ENCODE results near the gene RNF151.
A peak's percentile ranks its signal among the peaks of the same experiment; 100 is the strongest.
"Not testable (repeated sequence)": the region's sequence is repeated elsewhere in the genome, so short reads cannot be mapped to it uniquely, and the experiment has no call there.

RNF151 gene

DNA sequence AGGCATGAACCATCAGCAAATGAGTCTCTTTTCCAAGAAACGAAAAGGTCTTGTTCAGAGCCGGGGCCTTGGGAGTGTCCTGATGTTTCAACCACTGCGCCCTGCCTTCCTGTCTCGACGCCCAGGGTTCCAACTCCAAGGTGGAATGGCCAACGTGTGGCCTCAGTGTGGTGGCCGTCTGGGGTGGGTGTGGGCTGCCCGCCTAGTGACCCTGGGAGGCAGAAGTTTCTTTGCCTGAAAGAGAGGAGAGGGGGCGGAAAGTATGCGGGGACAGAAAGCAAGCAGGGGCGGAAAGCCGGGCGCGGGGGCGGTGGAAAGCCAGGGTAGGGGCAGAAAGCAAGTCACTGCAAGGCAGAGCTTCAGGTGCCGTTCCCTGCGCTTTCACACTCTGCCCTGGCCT, 27.7 kb upstream of the RNF151 start:
- no peak for DNase-seq (ENCODE audit: low read depth, low spot score)

DNA sequence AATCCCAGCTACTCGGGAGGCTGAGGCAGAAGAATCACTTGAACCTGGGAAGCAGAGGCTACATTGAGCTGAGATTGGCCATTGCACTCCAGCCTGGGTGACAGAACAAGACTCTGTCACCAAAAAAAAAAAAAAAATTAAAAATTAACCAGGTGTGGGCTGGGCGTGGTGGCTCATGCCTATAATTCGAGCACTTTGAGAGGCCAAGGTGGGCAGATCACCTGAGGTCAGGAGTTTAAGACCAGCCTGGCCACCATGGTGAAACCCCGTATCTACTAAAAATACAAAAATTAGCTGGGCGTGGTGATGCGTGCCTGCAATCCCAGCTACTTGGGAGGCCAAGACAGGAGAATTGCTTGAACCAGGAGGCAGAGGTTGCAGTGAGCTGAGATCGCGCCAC, 26.8 kb upstream of the RNF151 start:
- not testable (repeated sequence) for DNase-seq (ENCODE audit: low read depth, low spot score)

DNA sequence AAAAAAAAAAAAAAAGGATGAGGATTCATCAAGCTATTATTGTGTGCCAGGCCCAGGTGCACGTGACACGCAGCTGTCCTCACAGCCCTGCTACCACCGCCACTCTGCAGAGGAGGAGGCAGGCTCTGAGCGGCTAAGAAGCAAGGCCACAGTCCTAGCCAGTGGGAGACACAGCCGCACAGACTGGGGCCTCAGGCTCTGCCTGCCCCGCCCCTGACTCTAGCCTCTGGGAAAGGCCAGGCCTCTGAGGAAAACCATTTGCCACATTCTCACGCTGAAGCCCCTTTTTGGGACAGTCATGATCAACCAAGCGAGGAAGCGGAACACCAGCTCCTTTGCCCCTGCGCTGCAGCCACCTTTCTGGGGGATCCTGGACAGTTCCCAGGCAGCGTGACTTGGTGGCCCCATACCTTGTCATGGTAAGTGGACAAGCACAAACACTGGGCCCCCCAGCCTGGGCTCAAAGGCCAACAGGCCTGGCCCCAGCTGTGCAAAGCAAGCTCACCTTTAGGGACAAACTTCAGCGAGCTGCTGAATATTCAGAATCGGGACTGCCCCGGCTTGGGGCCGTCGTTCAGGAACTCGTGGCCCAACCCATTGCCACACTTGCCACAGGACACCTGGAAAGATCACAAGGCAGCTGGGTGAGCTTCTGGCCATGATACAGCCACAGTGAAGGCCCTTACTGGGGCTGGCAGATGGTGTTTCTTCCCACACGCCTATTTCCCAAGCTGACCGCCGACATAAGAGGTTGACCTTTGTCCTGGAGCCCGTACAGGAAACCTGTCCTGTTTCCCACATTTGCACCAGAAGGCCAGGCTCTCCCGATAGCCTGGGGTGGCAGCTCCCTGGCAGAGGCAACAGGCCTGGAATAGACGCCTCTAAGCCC, 26.1 kb upstream of the RNF151 start:
- DNase-seq (ENCODE audit: low read depth, low spot score) = peak; percentile 58

DNA sequence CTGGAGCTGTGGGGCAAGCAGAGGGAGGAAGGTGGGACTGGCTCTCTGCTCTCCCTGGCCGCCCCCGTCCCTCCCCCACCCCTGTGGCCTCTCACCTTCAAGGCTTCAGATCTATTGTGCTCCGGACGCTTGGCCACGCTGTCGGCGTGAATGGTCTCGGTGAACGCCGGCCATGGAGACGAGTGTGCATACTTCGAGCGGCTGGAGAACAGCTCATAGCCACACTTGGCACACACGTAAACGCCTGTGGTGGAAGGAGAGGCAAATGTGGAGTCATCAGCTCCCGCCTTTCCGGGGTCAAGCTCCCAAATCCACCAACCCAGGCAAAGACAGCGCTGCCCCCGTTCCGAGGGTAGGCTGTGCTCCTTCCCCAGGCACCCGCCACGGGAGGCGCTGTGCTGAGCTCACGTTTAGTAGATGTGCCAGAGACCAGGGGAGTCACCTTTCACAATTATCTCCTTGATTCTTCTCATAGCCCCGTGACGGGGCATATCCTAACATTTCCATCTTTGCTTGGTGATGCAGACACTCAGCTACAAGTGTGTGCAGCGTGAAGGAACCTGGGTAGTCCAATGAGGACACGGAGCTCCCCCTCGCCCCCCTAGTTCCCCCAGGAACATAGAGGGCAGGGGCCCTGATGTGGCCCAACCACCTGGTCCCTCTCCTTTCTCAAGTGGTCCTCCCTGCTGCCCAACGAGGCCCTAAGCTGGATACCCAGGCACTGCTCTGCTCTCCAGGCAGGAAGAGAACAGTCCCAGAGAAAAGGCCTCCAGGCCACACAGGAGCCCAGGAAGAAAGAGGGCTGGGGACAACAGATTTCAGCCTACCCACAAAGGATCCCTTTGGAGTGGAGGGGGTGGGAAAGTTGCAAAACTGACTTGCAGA, 25.3 kb upstream of the RNF151 start:
- peak; percentile 80 for DNase-seq (ENCODE audit: low read depth, low spot score)

DNA sequence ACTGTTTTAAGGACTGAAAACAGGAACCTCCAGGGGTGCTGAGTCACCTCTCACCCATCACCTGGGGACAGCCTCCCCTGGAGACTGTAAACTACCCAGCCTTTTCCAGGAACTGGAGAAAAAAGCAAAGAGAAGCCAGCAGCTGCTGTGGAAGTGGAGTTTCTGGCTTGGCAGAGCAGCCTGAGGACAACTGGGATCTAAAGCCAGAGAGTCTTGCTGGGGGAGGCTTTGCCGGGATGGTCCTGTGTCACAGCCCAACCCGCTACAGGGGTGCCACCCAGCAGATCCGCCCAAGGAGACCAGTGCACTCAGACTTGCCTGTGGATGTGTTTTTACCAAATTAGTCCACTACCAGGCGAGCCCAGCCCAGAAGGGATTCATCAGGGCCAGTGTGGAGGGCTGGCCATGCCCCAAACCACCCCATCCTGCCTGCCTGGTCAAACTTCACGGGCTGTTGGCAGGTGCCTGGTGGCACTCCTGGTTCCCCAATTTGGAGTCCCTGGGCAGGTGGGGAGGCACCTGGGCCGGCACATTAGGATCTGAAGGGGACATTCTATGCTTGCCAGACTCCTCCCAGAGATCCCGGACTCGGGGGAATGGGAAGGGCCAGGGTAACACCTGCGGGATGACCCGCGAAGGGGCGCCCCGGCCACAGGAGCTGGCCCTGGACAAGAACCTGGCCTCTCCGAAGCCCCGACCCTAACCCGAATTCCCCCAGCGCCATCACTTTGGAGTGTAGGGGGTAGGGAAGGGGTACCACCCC, 24.4 kb upstream of the RNF151 start:
- DNase-seq (ENCODE audit: low read depth, low spot score) = peak; percentile 56

DNA sequence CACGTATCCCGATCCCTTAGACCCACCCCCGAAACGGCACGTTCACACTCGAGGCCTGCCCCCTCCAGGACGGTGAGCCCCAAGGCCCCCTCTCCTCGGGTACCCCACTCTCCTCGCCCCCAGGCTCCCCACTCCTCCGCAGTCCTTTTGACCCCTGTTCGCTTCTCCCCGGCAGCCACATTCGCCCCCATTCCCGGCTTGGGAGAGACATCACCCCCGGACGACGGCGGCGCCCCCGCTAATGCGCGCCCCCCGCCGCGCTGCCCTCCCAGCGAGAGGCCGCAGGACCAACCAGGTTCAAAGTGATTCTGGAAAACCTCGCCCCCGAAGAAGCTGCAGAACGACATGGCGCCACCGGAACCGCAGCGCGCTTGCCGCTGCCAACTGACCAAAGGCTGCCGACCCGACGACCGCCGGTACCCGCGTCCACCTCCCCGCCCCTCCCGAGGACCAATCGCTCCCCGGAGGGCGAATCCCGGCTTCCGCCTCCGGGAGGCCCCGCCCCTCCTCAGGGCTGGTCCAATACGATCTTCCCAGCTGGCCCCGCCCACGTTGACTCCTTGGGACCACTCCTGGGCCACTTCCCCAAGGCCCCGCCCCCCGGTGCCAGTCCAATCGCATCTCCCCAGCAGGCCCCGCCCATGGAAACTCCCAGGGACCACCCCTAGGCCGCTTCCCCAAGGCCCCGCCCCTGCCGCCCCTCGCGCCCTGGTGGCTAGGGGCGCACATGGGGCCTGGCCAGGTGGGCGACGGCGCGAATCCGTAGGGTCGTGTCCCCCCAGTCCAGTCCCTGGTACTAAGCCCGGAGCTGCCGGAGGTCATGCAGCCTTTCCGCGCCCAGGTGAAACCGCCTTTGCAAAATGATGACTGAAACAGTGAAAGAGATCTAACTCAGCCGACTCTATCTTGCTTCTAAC, 23.6 kb upstream of the RNF151 start, which contains the start of gene MSRB1:
MSRB1 (minus strand) TSS at position 390 of the 917 bp plus-strand sequence; CDS start at position 347, 43 bp downstream.
- DNase-seq (ENCODE audit: low read depth, low spot score) = peak; percentile 98

DNA sequence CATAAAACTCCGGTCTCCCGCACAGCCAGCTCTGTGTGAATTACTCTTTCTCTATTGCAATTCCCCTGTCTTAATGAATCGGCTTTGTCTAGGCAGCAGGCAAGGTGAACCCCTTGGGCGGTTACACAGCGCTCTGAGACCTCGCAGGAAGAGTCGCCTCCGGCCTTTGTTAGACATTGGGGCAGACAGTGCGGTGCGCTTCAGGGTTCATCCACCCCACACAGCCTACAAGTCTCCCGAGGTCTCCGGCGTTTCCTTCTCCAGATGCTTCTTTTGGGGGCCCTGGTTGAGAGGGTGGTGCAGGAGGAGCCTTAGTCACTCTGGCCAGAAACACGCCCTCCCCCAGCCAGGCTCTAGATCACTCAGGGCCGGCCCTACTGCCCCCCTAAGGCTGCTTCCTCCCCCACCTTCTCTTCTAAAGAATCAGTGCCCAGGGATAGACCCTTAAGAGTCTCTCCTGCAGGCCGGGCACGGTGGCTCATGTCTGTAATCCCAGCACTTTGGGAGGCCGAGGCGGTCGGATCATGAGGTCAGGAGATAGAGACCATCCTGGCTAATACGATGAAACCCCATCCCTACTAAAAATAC, 21.9 kb upstream of the RNF151 start:
- DNase-seq (ENCODE audit: low read depth, low spot score) = no peak

DNA sequence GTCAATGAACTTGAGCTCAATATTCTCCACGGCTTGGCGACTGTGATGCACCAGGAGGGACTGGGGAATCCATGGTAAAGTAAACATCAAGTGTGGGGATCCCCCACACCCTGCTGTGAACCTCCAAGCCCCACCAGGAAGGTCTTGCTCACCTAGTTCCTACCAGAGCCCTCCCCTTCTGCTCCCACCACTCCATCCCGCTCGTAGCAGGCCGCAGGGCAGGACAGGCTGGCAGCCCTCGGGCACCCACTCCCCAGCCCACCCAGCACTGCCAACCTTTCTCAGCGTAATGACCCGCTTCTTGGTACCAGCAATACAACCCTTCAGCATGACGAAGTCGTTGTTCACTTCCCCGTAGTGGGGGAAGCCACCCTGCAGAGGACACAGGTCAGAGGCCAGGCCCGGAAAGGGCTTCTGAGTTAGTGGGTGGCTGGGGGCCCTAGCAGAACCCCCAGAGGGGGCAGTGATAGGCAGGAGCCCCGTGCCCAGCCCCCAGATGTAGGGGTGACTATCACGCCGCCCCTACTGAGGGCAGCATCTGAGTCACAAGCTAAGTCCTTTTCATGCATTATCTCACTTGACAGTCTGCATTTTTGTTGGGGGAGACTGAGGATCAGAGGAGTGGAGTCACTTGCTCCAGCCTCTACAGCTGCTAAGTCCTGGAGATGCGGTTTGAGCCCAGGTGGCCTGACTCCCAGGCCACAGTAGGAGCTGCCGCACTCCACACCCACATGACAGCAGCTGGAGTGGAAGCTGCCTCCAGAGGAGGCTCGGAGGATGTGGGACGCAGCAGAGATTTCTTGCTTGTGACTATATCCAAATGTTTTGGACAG, 20.9 kb upstream of the RNF151 start:
- DNase-seq (ENCODE audit: low read depth, low spot score) = no peak

DNA sequence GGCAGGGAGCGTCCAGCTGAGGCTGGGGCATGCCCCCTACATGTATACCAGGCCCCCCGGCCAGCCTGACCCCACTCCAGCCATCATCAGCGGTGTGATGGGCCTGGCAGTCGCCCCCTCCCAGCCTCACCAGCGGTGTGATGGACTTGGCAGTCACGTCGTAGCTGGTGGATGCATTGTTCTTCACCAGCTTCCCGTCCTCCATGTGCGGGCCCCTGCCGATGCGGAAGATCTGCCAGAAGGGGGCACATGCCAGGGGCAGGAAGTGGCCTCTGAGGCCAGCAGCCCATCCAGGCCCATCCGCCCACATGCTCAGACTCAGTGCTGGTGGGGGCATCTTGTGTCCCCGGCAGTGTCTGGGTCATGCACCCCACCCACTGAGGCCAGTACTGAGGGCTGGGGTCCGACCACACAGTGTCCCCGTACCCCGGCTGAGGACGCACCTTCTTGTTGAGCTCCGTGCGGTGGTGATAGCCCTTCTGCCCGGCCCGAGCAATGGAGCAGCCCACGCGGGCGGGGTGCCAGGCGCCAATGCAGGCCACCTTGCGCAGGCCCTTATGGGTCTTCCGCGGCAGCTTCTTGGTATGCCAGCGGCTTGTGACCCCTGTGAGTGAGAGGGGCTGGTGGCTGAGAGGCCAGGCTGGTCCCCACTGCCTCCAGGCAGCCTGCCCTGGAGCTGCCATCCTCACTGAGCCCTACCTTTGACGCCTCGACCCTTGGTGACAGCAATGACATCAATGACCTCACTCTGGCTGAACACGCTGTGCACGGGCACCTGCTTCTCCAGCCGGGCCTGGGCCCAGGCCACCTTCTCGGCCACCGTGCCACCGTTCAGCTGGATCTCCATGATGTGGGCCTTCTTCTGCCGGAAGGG, 19.9 kb upstream of the RNF151 start:
- DNase-seq (ENCODE audit: low read depth, low spot score) = no peak

DNA sequence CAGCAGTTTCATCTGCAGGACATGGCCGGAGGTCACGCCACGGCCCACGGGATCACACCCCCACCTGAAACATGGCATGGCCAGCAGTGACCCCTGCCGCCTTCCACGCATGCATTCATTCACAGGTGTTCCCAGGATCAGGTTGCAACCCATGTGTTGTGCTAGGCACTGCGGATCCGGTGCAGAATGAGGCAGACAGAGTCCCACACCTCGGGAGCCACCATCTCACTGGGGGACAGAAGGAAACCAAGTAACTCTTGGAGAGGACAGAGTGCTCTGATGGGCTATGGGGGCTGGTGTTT, 19.3 kb upstream of the RNF151 start:
- DNase-seq (ENCODE audit: low read depth, low spot score) = no peak

DNA sequence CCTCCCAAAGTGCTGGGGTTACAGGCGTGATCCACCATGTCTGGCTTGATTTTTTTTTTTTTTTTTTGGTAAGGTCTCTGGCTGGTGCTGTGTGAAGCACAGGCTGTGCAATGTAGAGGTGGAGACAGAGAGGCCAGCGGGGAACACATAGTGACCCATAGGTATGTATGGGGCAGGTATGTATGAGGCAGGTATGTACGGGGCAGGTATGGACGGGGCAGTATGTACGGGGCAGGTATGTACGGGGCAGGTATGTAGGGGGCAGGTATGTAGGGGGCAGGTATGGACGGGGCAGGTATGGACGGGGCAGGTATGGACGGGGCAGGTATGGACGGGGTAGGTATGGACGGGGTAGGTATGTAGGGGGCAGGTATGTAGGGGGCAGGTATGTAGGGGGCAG, 17.1 kb upstream of the RNF151 start:
- no peak for DNase-seq (ENCODE audit: low read depth, low spot score)

DNA sequence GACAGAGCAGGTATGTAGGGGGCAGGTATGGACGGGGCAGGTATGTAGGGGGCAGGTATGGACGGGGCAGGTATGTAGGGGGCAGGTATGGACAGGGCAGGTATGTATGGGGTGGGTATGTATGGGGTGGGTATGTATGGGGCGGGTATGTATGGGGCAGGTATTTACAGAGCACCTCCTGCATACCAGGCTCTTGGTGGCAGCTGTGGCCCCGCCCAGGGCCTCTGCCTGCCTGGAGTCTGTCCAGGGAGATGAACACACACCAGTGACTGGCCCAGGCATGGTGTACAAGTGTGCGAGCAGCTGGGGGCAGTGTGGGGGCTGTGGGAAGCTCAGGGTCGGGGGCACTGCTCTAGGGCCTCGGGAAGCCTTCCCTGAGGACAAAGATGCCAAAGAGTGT, 16.6 kb upstream of the RNF151 start:
- no peak for DNase-seq (ENCODE audit: low read depth, low spot score)

DNA sequence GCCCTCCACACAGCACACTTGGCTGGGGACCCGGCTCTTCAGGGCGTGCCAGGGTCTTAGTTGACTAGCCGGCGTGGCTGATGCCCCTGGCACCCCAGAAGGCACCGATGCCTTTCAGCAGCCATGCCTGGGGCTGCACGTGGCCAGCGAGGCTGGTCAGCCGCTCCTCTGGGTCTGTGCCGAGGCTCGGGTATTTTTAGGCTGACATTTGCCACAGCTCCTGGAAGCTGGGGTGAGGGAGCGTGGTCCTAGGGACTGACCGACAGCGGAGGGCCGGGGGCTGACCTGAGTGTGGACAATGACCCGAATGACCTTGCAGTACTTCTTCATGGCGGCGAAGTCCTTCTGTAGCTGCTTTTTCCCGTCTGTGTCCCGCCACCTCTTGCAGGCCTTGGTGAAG, 16.1 kb upstream of the RNF151 start:
- no peak for DNase-seq (ENCODE audit: low read depth, low spot score)

DNA sequence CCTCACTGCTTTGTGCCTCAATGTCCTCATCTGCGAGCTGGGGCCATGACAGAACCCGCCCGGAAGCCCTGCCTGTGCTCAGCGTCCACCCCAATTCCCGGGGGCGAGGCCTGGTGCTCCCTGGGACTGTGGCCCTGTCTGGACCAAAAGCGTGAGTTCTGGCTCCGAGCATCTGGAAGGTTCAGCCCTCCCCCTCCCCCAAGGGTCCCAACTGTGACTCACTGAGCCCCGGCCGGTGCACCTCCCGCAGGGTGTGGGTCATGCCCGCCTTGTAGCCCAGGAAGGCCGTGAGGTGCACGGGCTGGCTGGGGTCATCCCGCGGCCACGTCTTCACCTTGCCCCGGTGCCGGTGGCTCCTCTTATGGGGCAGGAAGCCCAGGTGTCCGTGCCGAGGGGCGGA, 12.9 kb upstream of the RNF151 start:
- no peak for DNase-seq (ENCODE audit: low read depth, low spot score)

DNA sequence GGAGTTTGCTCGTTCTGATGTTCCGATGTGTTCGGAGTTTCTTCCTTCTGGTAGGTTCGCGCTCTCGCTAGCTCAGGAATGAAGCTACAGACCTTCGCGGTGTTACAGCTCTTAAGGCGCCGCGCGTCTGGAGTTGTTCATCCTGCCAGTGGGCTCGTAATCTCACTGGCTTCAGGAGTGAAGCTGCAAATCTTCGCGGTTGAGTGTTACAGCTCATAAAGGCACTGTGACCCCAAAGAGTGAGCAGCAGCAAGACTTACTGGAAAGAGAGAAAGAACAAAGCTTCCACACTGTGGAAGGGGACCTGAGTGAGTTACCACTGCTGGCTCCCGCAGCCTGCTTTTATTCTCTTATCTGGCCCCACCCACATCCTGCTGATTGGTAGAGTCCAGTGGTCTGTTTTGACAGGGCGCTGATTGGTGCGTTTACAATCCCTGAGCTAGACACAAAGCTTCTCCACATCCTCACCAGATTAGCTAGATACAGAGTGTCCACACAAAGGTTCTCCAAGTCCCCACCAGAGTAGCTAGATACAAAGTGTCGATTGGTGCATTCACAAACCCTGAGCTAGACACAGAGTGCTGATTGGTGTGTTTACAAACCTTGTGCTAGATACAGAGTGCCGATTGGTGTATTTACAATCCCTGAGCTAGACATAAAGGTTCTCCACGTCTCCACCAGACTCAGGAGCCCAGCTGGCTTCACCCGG, 9.1 kb upstream of the RNF151 start:
- DNase-seq (ENCODE audit: low read depth, low spot score) = not testable (repeated sequence)

DNA sequence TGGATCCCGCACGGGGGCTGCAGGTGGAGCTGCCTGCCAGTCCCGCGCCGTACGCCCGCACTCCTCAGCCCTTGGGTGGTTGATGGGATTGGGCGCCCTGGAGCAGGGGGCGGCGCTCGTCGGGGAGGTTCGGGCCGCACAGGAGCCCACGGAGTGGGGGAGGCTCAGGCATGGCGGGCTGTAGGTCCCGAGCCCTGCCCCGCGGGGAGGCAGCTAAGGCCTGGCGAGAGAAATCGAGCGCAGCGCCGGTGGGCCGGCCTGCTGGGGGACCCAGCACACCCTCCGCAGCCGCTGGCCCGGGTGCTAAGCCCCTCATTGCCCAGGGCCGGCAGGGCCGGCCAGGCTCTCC, 8.5 kb upstream of the RNF151 start:
- not testable (repeated sequence) for DNase-seq (ENCODE audit: low read depth, low spot score)

DNA sequence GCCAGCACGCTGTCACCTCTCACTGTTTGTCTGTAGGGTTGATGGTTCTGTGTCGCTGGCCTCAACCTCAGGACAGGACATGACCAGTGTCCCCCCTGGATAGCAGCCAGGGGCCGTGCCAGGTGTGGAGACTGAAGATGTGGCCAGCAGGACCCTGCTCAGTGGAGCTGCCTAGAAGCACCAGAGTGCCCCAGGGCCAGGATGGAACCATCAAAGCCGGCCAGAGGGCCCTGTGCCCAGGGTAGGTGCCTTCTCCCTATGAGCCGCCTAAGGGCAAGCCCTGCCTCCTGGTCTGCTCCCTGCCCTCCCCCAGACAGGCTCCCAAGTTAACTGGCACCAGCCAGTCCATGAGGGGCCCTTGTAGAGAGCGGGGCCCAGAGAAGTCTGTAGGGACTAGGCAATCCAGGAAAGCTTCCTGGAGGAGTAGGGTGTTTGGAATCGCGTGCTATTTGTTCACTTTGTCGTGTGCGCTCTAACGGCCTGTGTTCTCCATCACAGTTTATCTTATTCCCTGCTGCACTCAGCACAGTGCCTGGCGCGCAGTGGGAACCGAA, 7.9 kb upstream of the RNF151 start:
- peak; percentile 14 for DNase-seq (ENCODE audit: low read depth, low spot score)
